Muscle of leg (tissue), 16 donors: Measurements from ENCODE around the gene DMPK. TPM values are rescaled to one million over a fixed set of nuclear protein-coding genes. Genes with fewer than 3 reads are reported as not detected.
A peak's percentile ranks its signal among the peaks of the same experiment; 100 is the strongest.

Experiments
- DNase-seq: peaks from one replicate; pipeline ENCODE4 v3.0.0; 2013
- H3K27ac ChIP-seq: one replicate; pipeline ENCODE4 v1.5.1; 2013; ENCODE audit warnings: mild to moderate bottlenecking, low read length, control low read depth
- H3K27me3 ChIP-seq: one replicate; pipeline ENCODE4 v1.6.1; 2013; ENCODE audit warnings: low read length; ENCODE audit not compliant: control insufficient read depth, insufficient read depth
- H3K36me3 ChIP-seq: one replicate; pipeline ENCODE4 v1.6.1; 2013; ENCODE audit warnings: low read length; ENCODE audit not compliant: control insufficient read depth, insufficient read depth
- H3K4me1 ChIP-seq: one replicate; pipeline ENCODE4 v1.6.1; 2013; ENCODE audit warnings: low read length; ENCODE audit not compliant: control insufficient read depth, insufficient read depth
- H3K4me3 ChIP-seq: one replicate; pipeline ENCODE4 v1.5.1; 2013; ENCODE audit warnings: low read length, control low read depth
- H3K9me3 ChIP-seq: replicated peaks from 2 replicates; pipeline ENCODE4 v1.6.1; 2013; ENCODE audit warnings: low read depth, low read length; ENCODE audit not compliant: control insufficient read depth
- WGBS: methylation state at CpG from one replicate; pipeline ENCODE4 v1.1.5; 2013; ENCODE audit warnings: missing lambda C conversion rate; ENCODE audit not compliant: insufficient coverage; 5-methylcytosine and 5-hydroxymethylcytosine counted together
- long read RNA-seq, 11 donors: transcript quantifications; one replicate each; lab custom pipeline, GENCODE V29; 2026
- polyA plus RNA-seq, 8 donors: library from polyadenylated mRNA; unstranded; fragments of 120-200 nt; gene quantifications; one replicate each; pipeline versions ENCODE4 v1.2.1 to v1.2.3, GENCODE V29; 2013; ENCODE audit warnings: inconsistent platforms in 1 of 8, low replicate concordance in 1 of 8; ENCODE audit not compliant: insufficient read length in 8 of 8, insufficient read depth in 1 of 8
- total RNA-seq: library from RNA; stranded (reverse); fragments of 120-200 nt; gene quantifications from one replicate; pipeline ENCODE4 v1.2.4, GENCODE V29; 2013

Gene DMPK
- total RNA-seq (158 TPM), polyA plus RNA-seq (100 to 1,000 TPM; 236 to 390 (median 333) TPM)
- long read RNA-seq, donor 1, partial matches to known transcripts = 0 of 17 reads
- long read RNA-seq, donor 1, other reads (novel, unspliced or antisense) = 6 of 17 reads
- long read RNA-seq, donor 2, partial matches to known transcripts = 0 of 5 reads
- long read RNA-seq, donor 2, other reads (novel, unspliced or antisense) = 0 of 5 reads
- long read RNA-seq, donor 3, transcript DMPK-214 (3 exons, 732 nt) = minor isoform, 8 of 120 reads
- long read RNA-seq, donor 3, transcript DMPK-215 (1 exons, 1,410 nt) = minor isoform, 15 of 120 reads
- long read RNA-seq, donor 3, transcript DMPK-204 (15 exons, 2,754 nt) = minor isoform, 10 of 120 reads
- long read RNA-seq, donor 3, transcript DMPK-201 (15 exons, 2,787 nt) = major isoform, 17 of 120 reads
- long read RNA-seq, donor 3, partial matches to known transcripts = 63 of 120 reads
- long read RNA-seq, donor 3, other reads (novel, unspliced or antisense) = 0 of 120 reads
- long read RNA-seq, donor 4, transcript DMPK-215 (1 exons, 1,410 nt) = minor isoform, 6 of 35 reads
- long read RNA-seq, donor 4, transcript DMPK-201 (15 exons, 2,787 nt) = major isoform, 7 of 35 reads
- long read RNA-seq, donor 4, partial matches to known transcripts = 5 of 35 reads
- long read RNA-seq, donor 4, other reads (novel, unspliced or antisense) = 8 of 35 reads
- long read RNA-seq, donor 5, transcript DMPK-204 (15 exons, 2,754 nt) = minor isoform, 5 of 118 reads
- long read RNA-seq, donor 5, transcript DMPK-215 (1 exons, 1,410 nt) = minor isoform, 21 of 118 reads
- long read RNA-seq, donor 5, transcript DMPK-201 (15 exons, 2,787 nt) = major isoform, 24 of 118 reads
- long read RNA-seq, donor 5, partial matches to known transcripts = 36 of 118 reads
- long read RNA-seq, donor 5, other reads (novel, unspliced or antisense) = 22 of 118 reads
- long read RNA-seq, donor 6, transcript DMPK-204 (15 exons, 2,754 nt) = minor isoform, 8 of 106 reads
- long read RNA-seq, donor 6, transcript DMPK-201 (15 exons, 2,787 nt) = major isoform, 32 of 106 reads
- long read RNA-seq, donor 6, transcript DMPK-215 (1 exons, 1,410 nt) = minor isoform, 20 of 106 reads
- long read RNA-seq, donor 6, transcript DMPK-205 (15 exons, 2,548 nt) = minor isoform, 7 of 106 reads
- long read RNA-seq, donor 6, partial matches to known transcripts = 6 of 106 reads
- long read RNA-seq, donor 6, other reads (novel, unspliced or antisense) = 24 of 106 reads
- long read RNA-seq, donor 7, transcript DMPK-215 (1 exons, 1,410 nt) = minor isoform, 5 of 46 reads
- long read RNA-seq, donor 7, transcript DMPK-201 (15 exons, 2,787 nt) = major isoform, 13 of 46 reads
- long read RNA-seq, donor 7, partial matches to known transcripts = 0 of 46 reads
- long read RNA-seq, donor 7, other reads (novel, unspliced or antisense) = 18 of 46 reads
- long read RNA-seq, donor 8, partial matches to known transcripts = 0 of 11 reads
- long read RNA-seq, donor 8, other reads (novel, unspliced or antisense) = 0 of 11 reads
- long read RNA-seq, donor 9, transcript DMPK-201 (15 exons, 2,787 nt) = minor isoform, 5 of 43 reads
- long read RNA-seq, donor 9, transcript DMPK-215 (1 exons, 1,410 nt) = major isoform, 17 of 43 reads
- long read RNA-seq, donor 9, partial matches to known transcripts = 6 of 43 reads
- long read RNA-seq, donor 9, other reads (novel, unspliced or antisense) = 5 of 43 reads
- long read RNA-seq, donor 10, transcript DMPK-201 (15 exons, 2,787 nt) = minor isoform, 5 of 25 reads
- long read RNA-seq, donor 10, transcript DMPK-215 (1 exons, 1,410 nt) = major isoform, 7 of 25 reads
- long read RNA-seq, donor 10, partial matches to known transcripts = 0 of 25 reads
- long read RNA-seq, donor 10, other reads (novel, unspliced or antisense) = 5 of 25 reads
- long read RNA-seq, donor 11, transcript DMPK-215 (1 exons, 1,410 nt) = major isoform, 11 of 31 reads
- long read RNA-seq, donor 11, transcript DMPK-201 (15 exons, 2,787 nt) = minor isoform, 10 of 31 reads
- long read RNA-seq, donor 11, partial matches to known transcripts = 0 of 31 reads
- long read RNA-seq, donor 11, other reads (novel, unspliced or antisense) = 0 of 31 reads

- Histone ChIP-seq H3K27ac (peak within 1 kb of the TSS; percentile 96), H3K9me3 (no peaks in the 10 kb centered on the region), H3K36me3 (peaks cover 65% of the 10 kb centered on the region), H3K4me3 (peak within 1 kb of the TSS; percentile 87), H3K4me1 (peaks cover 69% of the 10 kb centered on the region), H3K27me3 (peaks cover 9% of the 10 kb centered on the region)
- peak; percentile 80 for DNase-seq
- WGBS = 3% methylated on average over 14 of the region's 18 CpGs
Measured at GRCh38 chr19:45782162-45782691, at the start of gene DMPK. Gene DMPK, minus strand, starts transcription at chr19:45782490. Its CDS starts 138 bp downstream, at chr19:45782352.

GRCh38 chr19:45828945-45829344 lies 46.7 kb upstream of the DMPK start:
- H3K36me3 ChIP-seq = peaks cover 87% of the 10 kb centered on the region
- no peak overlapping the region for H3K27ac ChIP-seq
- H3K9me3 ChIP-seq = no peaks in the 10 kb centered on the region
- no peak for DNase-seq
- no peaks in the 10 kb centered on the region for H3K27me3 ChIP-seq
- no peak overlapping the region for H3K4me3 ChIP-seq
- WGBS = 95% methylated on average over 13 of the region's 16 CpGs
- peaks cover 5% of the 10 kb centered on the region for H3K4me1 ChIP-seq

- 84% methylated on average over 9 of the region's 9 CpGs for WGBS
Measured at GRCh38 chr19:45828523-45828922, 46.2 kb upstream of the DMPK start.

GRCh38 chr19:45827459-45828093 lies 45.3 kb upstream of the DMPK start:
- H3K9me3 ChIP-seq = no peaks in the 10 kb centered on the region
- peaks cover 6% of the 10 kb centered on the region for H3K4me1 ChIP-seq
- H3K4me3 ChIP-seq = no peak overlapping the region
- 90% methylated on average over 15 of the region's 16 CpGs for WGBS
- no peak for DNase-seq
- H3K27ac ChIP-seq = no peak overlapping the region
- H3K27me3 ChIP-seq = no peaks in the 10 kb centered on the region
- H3K36me3 ChIP-seq = peaks cover 93% of the 10 kb centered on the region

More at GRCh38 chr19:45828523-45828922, 46.2 kb upstream of the DMPK start:
- no peak for DNase-seq
- H3K27ac ChIP-seq = no peak overlapping the region
- H3K36me3 ChIP-seq = peaks cover 90% of the 10 kb centered on the region
- no peaks in the 10 kb centered on the region for H3K27me3 ChIP-seq
- no peaks in the 10 kb centered on the region for H3K9me3 ChIP-seq
- no peak overlapping the region for H3K4me3 ChIP-seq
- peaks cover 6% of the 10 kb centered on the region for H3K4me1 ChIP-seq

GRCh38 chr19:45826934-45827333 lies 44.6 kb upstream of the DMPK start:
- no peak for DNase-seq
- Histone ChIP-seq H3K27me3 (no peaks in the 10 kb centered on the region), H3K27ac (no peak overlapping the region), H3K4me1 (peaks cover 6% of the 10 kb centered on the region), H3K4me3 (no peak overlapping the region), H3K36me3 (peaks cover 91% of the 10 kb centered on the region), H3K9me3 (no peaks in the 10 kb centered on the region)
- 65% methylated on average over 9 of the region's 11 CpGs for WGBS

GRCh38 chr19:45825917-45826893 lies 43.9 kb upstream of the DMPK start:
- no peak for DNase-seq
- WGBS = 83% methylated on average over 21 of the region's 22 CpGs
- H3K27me3 ChIP-seq = no peaks in the 10 kb centered on the region
- H3K4me3 ChIP-seq = no peak overlapping the region
- peaks cover 6% of the 10 kb centered on the region for H3K4me1 ChIP-seq
- H3K9me3 ChIP-seq = no peaks in the 10 kb centered on the region
- H3K27ac ChIP-seq = no peak overlapping the region
- peaks cover 91% of the 10 kb centered on the region for H3K36me3 ChIP-seq

GRCh38 chr19:45825263-45825605 lies 42.9 kb upstream of the DMPK start:
- H3K36me3 ChIP-seq = peaks cover 95% of the 10 kb centered on the region
- H3K4me1 ChIP-seq = peaks cover 6% of the 10 kb centered on the region
- no peaks in the 10 kb centered on the region for H3K9me3 ChIP-seq
- no peaks in the 10 kb centered on the region for H3K27me3 ChIP-seq
- H3K4me3 ChIP-seq = no peak overlapping the region
- WGBS = 96% methylated on average over 3 of the region's 8 CpGs
- H3K27ac ChIP-seq = no peak overlapping the region
- DNase-seq = no peak
